Dedifferentiated amniotic fluid mesenchymal stem cell (primary cell): Measurements from ENCODE around the gene SCNM1.
"Not testable (repeated sequence)": the region's sequence is repeated elsewhere in the genome, so short reads cannot be mapped to it uniquely, and the experiment has no call there.

ENCODE experiments used
- DNase-seq: peaks from one replicate; pipeline ENCODE4 v3.0.0-alpha.2; 2016; ENCODE audit errors: extremely low spot score

SCNM1 gene

GRCh38 chr1:151146412-151147131, 19.4 kb upstream of the SCNM1 start, which contains the start of gene SEMA6C:
TSS of gene SEMA6C (minus strand) at chr1:151146631. CDS start at chr1:151142621, 4,010 bp downstream.
- DNase-seq: peak; percentile 80

- DNase-seq: no peak
Observed at GRCh38 chr1:151147132-151147503, 18.8 kb upstream of the SCNM1 start.

- no peak for DNase-seq
Observed at GRCh38 chr1:151147665-151148064, 18.3 kb upstream of the SCNM1 start.

GRCh38 chr1:151156515-151156819, 9.5 kb upstream of the SCNM1 start, which contains the start of gene TNFAIP8L2:
TSS of gene TNFAIP8L2 (plus strand) at chr1:151156649. CDS start at chr1:151158698, 2,049 bp downstream.
- no peak for DNase-seq

- DNase-seq: no peak
Observed at GRCh38 chr1:151157067-151157531, 8.8 kb upstream of the SCNM1 start.

- no peak for DNase-seq
Observed at GRCh38 chr1:151158326-151158725, 7.6 kb upstream of the SCNM1 start.

- no peak for DNase-seq
Observed at GRCh38 chr1:151158751-151159251, 7.1 kb upstream of the SCNM1 start.

- DNase-seq: no peak
Observed at GRCh38 chr1:151159373-151159772, 6.6 kb upstream of the SCNM1 start.

- DNase-seq: peak; percentile 26
Observed at GRCh38 chr1:151164732-151165280, 1.1 kb upstream of the SCNM1 start.

GRCh38 chr1:151165281-151165737, 635 bp upstream of the SCNM1 start:
- no peak for DNase-seq

GRCh38 chr1:151166505-151166956, 587 bp downstream of the SCNM1 start:
- peak; percentile 44 for DNase-seq

GRCh38 chr1:151167116-151167515, 1.2 kb downstream of the SCNM1 start:
- no peak for DNase-seq

- DNase-seq: no peak
Observed at GRCh38 chr1:151171190-151171589, 5.2 kb downstream of the SCNM1 start.

- no peak for DNase-seq
Observed at GRCh38 chr1:151175041-151175741, 9.2 kb downstream of the SCNM1 start.

GRCh38 chr1:151175863-151176262, 9.9 kb downstream of the SCNM1 start, which contains the start of gene TMOD4:
TSS of gene TMOD4 (minus strand) at chr1:151175981. CDS start at chr1:151174875, 1,106 bp downstream.
- DNase-seq: no peak

GRCh38 chr1:151176514-151177045, 10.6 kb downstream of the SCNM1 start:
- no peak for DNase-seq

GRCh38 chr1:151184211-151184610, 18.3 kb downstream of the SCNM1 start:
- DNase-seq: no peak

GRCh38 chr1:151187205-151187604, 21.3 kb downstream of the SCNM1 start:
- no peak for DNase-seq

GRCh38 chr1:151188667-151189066, 22.7 kb downstream of the SCNM1 start:
- not testable (repeated sequence) for DNase-seq

GRCh38 chr1:151189637-151190445, 23.9 kb downstream of the SCNM1 start, which contains the start of gene VPS72:
TSS of gene VPS72 (minus strand) at chr1:151190197. CDS start at chr1:151190121, 76 bp downstream.
- peak; percentile 91 for DNase-seq

GRCh38 chr1:151192047-151192446, 26.1 kb downstream of the SCNM1 start:
- no peak for DNase-seq
